HG03060 (cell line): ENCODE data around the gene SBF2.

Experiments
- ATAC-seq: cut with Tn5 transposase; IDR thresholded peaks from one replicate; pipeline ENCODE4 v1.9.1; 2021; ENCODE audit warnings: low read depth, moderate number of reproducible peaks; ENCODE audit not compliant: unreplicated experiment

Gene SBF2

GRCh38 chr11:10317776-10318526 lies 23.9 kb upstream of the SBF2 start:
- ATAC-seq, result peak; percentile 64

- ATAC-seq, result no peak
Measured at GRCh38 chr11:10317151-10317755, 23.2 kb upstream of the SBF2 start.

GRCh38 chr11:10315083-10315482 lies 21.1 kb upstream of the SBF2 start:
- no peak for ATAC-seq

- ATAC-seq, result peak; percentile 59
Measured at GRCh38 chr11:10314199-10315072, 20.4 kb upstream of the SBF2 start.

- no peak for ATAC-seq
Measured at GRCh38 chr11:10311802-10312201, 17.8 kb upstream of the SBF2 start.

- no peak for ATAC-seq
Measured at GRCh38 chr11:10310301-10310841, 16.4 kb upstream of the SBF2 start.

- ATAC-seq, result no peak
Measured at GRCh38 chr11:10309163-10310093, 15.4 kb upstream of the SBF2 start.

- no peak for ATAC-seq
Measured at GRCh38 chr11:10308201-10308954, 14.4 kb upstream of the SBF2 start.

- ATAC-seq, result peak; percentile 52
Measured at GRCh38 chr11:10307400-10308200, 13.6 kb upstream of the SBF2 start.

- no peak for ATAC-seq
Measured at GRCh38 chr11:10307022-10307399, 13.0 kb upstream of the SBF2 start.

GRCh38 chr11:10305964-10306918 lies 12.2 kb upstream of the SBF2 start:
- ATAC-seq, result no peak

GRCh38 chr11:10305262-10305963 lies 11.4 kb upstream of the SBF2 start:
- no peak for ATAC-seq

- ATAC-seq, result no peak
Measured at GRCh38 chr11:10304495-10305261, 10.7 kb upstream of the SBF2 start, which contains the start of gene ADM. ADM (plus strand) TSS chr11:10305073; CDS start chr11:10305701, 628 bp downstream.

- no peak for ATAC-seq
Measured at GRCh38 chr11:10303558-10304363, 9.7 kb upstream of the SBF2 start.
